Naive B cell (primary cell): ENCODE data around the gene GNG4. TPM values are rescaled to one million over a fixed set of nuclear protein-coding genes. Genes with fewer than 3 reads are reported as not detected.
A peak's percentile ranks its signal among the peaks of the same experiment; 100 is the strongest.
"Not testable (repeated sequence)": the region's sequence is repeated elsewhere in the genome, so short reads cannot be mapped to it uniquely, and the experiment has no call there.

Experiments used
- ATAC-seq, 2 donors: fragments of 150-1000 bp; cut with Tn5 transposase; 2 replicates each; pipeline ENCODE4 v1.10.0; 2021; ENCODE audit warnings: low read depth in 2 of 2, mild to moderate bottlenecking in 2 of 2, moderate library complexity in 2 of 2
- DNase-seq: peaks from one replicate; pipeline ENCODE4 v3.0.0; 2022
- H3K27ac Mint-ChIP-seq, 6 donors: one replicate each; pipeline ENCODE4 v1.8.0; 2020 to 2022; ENCODE audit warnings: mild to moderate bottlenecking in 6 of 6, mixed read lengths in 6 of 6, moderate library complexity in 5 of 6, inconsistent platforms in 2 of 6
- H3K27me3 Mint-ChIP-seq, 3 donors: one replicate each; pipeline ENCODE4 v1.8.0; 2021 to 2022; ENCODE audit warnings: mixed read lengths in 3 of 3, mild to moderate bottlenecking in 1 of 3
- H3K36me3 Mint-ChIP-seq, 2 donors: one replicate each; pipeline ENCODE4 v1.8.0; 2020 to 2022; ENCODE audit warnings: mixed read lengths in 2 of 2, inconsistent platforms in 1 of 2, mild to moderate bottlenecking in 1 of 2
- H3K4me1 Mint-ChIP-seq, 3 donors: one replicate each; pipeline ENCODE4 v1.8.0; 2020 to 2022; ENCODE audit warnings: mixed read lengths in 3 of 3, inconsistent platforms in 1 of 3, mild to moderate bottlenecking in 1 of 3, moderate library complexity in 1 of 3
- H3K4me3 Mint-ChIP-seq, 8 donors: one replicate each; pipeline ENCODE4 v1.8.0; 2020 to 2022; ENCODE audit warnings: mild to moderate bottlenecking in 8 of 8, mixed read lengths in 8 of 8, moderate library complexity in 8 of 8, inconsistent platforms in 2 of 8
- H3K9me3 Mint-ChIP-seq, 7 donors: one replicate each; pipeline ENCODE4 v1.8.0; 2020 to 2022; ENCODE audit warnings: mixed read lengths in 7 of 7, mild to moderate bottlenecking in 5 of 7, inconsistent platforms in 2 of 7, moderate library complexity in 1 of 7
- polyA plus RNA-seq, 6 donors: library from polyadenylated mRNA; unstranded; fragments of 300-500 nt; fragmentation: Illumina TruSeq; gene quantifications; one replicate each; pipeline ENCODE4 v1.2.3, GENCODE V29; 2021; ENCODE audit warnings: low read depth in 6 of 6

GNG4 gene
- polyA plus RNA-seq, 6 donors from 2014 or later = not detected

DNA sequence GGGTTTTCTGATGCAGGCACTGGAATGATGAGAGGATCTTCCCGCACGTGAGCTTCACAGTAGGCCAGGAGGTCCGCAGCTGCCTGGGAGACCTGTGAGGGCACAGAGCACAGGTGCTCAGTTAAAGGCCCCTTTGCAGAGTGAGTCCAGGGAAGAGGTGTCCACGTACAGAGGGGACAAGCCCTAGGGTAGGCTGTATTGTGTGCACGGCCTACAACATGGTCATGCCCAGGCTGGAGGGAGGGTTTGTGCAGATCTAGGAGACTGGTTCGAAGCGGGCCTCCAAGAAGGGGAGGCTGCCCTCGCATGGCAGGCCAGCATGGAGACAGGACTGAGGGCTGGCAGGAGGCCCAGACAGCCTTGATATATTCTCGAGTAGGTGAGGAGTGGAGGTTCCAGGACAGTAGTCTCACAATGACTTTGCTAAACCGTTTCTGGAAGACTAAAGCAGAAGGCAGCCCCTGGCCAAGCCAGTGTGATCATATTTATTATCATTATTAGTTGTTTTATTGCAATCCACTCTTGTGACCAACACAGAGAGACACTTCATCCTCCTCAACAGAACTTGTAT lies 97.4 kb downstream of the GNG4 start:
- Mint-ChIP-seq H3K36me3 (no peaks in the 10 kb centered on the region), H3K9me3 (no peaks in the 10 kb centered on the region), H3K4me3 (no peak overlapping the region), H3K27ac (no peak overlapping the region), H3K4me1 (no peaks in the 10 kb centered on the region), H3K27me3 (peaks cover 3 to 9% (median 8%) of the 10 kb centered on the region in 3 donors)
- no peak for DNase-seq
- no peak for ATAC-seq

DNA sequence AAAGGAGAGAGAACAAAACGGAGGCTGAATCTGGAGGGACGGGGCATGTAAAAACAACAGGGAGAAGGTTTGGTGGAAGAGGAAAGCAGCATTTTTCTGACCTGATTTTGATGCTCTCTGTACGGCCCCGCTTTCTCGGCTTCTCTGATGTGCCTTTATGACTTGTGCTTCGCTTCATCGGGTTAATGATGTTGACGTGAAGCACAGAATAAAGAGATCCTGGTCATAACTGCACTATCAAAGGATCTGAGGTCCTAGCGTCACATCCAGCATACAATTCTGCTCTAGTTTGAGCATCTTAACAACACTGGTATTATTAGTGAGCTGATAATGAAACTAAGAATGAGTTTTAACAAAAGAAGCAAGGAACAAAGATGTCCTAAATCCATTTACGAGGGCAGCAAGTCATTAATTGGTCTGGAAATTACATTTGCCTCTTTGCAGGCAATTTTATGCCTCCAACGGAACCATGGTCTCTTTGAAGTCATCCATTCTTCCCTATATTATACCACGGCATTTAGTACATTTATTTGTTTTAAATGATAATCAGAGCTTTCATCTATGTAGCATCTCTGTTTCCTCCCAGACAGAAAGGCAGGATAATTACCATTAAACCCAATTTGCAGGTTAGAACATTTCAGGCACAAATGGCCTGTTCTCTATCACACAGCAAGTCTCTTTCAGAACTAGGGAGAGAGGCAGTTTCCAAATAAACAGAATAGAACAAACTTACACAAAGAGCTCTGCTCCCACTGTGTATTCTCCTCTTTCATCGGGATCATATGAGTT lies 100.0 kb downstream of the GNG4 start:
- H3K27ac Mint-ChIP-seq = no peak overlapping the region
- H3K27me3 Mint-ChIP-seq = peaks cover 8 to 14% (median 9%) of the 10 kb centered on the region in 3 donors
- H3K36me3 Mint-ChIP-seq = no peaks in the 10 kb centered on the region
- H3K4me3 Mint-ChIP-seq = no peak overlapping the region
- H3K4me1 Mint-ChIP-seq = peaks cover 0 to 2% (median 0%) of the 10 kb centered on the region in 3 donors
- DNase-seq (no peak), ATAC-seq (no peak)
- H3K9me3 Mint-ChIP-seq = peaks cover 0 to 2% (median 0%) of the 10 kb centered on the region in 7 donors

DNA sequence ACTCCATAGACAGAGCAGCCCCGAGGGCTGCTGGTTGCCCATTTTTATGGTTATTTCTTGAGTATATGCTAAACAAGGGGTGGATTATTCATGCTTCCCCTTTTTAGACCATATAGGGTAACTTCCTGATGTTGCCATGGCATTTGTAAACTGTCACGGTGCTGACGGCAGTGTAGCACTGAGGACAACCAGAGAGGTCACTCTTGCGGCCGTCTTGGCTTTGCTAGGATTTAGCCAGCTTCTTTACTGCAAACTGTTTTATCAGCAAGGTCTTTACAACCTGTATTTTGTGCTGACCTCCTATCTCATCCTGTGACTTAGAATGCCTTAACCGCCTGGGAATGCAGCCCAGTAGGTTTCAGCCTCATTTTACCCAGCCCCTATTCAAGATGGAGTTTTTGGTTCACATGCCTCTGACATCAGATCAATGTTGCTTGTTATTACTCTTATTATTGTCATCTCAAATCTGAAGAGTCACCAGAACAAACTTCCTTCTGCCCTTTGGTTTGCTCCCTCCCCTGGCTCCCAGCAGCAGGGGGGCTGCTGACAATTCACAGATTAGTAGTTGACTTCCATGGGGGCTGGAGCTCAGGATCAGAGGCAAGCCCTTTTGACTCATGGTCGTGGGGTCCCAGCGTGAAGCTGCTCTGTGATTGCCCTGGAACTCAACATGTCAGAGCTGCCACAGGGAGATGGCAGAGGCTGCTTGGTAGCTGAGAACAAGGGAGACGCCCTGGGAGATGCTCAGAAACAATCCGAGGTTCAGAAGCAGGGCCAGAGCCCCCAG lies 103.0 kb downstream of the GNG4 start:
- not testable (repeated sequence) for H3K9me3 Mint-ChIP-seq, DNase-seq, H3K4me1 Mint-ChIP-seq, H3K4me3 Mint-ChIP-seq, H3K36me3 Mint-ChIP-seq
- Mint-ChIP-seq H3K27me3 (peaks cover 8 to 14% (median 9%) of the 10 kb centered on the region in 3 donors), H3K27ac (peak overlapping the region in 3 of 6 donors; percentile 16 to 65 (median 28))
- peak; percentile 43 to 55 for ATAC-seq

DNA sequence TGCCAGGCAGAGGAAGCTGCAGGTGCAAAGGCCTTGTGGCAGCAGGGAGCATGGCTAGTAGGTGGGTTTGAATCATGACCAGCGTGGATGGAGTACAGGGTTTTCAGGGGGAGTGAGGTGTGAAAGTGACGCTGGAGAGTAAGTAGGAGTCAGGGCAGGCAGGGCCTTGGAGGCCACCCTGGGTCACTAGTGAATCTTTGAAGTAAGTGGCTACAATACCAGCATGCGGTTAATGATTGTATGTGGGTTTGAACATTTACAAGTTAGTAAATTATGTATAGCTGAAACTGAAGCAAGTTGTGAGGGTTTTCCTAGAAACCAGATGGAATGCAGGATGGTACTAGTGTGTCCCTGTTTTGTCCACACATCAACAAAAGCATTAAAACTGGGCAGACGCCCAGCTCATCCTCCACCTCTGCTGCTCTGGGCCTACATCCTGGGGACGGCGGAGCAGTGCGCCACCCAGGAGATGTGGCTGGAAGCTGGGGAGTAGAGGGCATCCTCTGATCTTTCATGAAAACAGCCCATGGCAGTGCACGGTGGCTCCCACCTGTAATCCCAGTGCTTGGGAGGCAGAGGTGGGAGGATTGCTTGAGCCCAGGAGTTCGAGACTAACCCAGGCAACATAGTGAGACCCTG lies 104.2 kb downstream of the GNG4 start:
- Mint-ChIP-seq H3K36me3 (no peaks in the 10 kb centered on the region), H3K27ac (peak overlapping the region in 1 of 6 donors; percentile 69), H3K9me3 (peaks cover 0 to 2% (median 0%) of the 10 kb centered on the region in 7 donors), H3K4me1 (peaks cover 0 to 2% (median 0%) of the 10 kb centered on the region in 3 donors), H3K27me3 (peaks cover 8 to 14% (median 9%) of the 10 kb centered on the region in 3 donors), H3K4me3 (no peak overlapping the region)
- no peak for DNase-seq
- ATAC-seq = no peak

DNA sequence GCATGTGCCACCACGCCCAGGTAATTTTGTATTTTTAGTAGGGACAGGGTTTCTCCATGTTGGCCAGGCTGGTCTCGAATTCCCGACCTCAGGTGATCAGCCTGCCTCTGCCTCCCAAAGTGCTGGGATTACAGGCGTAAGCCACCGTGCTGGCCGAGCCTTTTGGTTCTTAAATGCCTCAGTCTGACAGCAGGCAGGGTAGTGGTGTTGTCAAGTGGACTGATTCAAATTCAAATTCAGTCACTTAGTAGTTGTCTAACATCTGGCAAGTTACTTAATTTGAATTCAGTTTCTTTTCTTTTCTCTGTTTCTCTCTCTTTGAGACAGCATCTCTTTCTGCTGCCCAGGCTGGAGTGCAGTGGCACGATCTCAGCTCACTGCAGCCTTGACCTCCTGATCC lies 106.7 kb downstream of the GNG4 start:
- H3K4me3 Mint-ChIP-seq, H3K36me3 Mint-ChIP-seq, H3K27ac Mint-ChIP-seq, H3K27me3 Mint-ChIP-seq, H3K4me1 Mint-ChIP-seq, DNase-seq, ATAC-seq, H3K9me3 Mint-ChIP-seq: not testable (repeated sequence)

DNA sequence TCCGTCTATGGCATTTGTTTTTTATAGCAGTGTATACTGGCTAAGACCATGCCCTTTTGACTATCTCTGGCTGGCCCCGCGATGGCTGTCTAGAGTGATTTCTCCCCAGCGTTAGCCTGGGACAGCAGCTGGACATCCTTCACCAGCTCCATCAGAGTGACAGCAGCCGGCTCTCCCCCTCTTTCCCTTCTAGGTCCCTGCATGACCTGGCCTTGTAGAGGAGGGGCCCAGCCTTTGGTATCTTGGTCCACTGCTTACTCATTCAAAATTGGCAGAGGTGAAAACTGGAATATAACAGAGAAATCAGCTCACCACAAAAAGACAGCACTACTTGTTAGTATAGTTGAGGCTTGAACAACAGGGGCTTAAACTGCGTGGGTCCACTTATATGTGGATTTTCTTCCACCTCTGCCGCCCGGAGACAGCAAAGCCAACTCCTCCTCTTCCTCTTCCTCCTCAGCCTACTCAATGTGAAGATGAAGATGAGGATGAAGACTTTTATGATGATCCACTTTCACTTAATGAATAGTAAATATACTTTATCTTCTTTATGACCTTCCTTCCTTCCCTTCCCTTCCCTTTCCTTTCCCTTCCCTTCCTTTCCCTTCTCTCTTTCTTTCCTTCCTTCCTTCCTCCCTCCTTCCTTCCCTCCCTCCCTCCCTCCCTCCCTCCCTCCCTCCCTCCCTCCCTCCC lies 116.0 kb downstream of the GNG4 start:
- Mint-ChIP-seq H3K27ac (no peak overlapping the region), H3K4me1 (no peaks in the 10 kb centered on the region), H3K36me3 (no peaks in the 10 kb centered on the region), H3K9me3 (no peaks in the 10 kb centered on the region), H3K4me3 (no peak overlapping the region), H3K27me3 (peaks cover 0 to 7% (median 4%) of the 10 kb centered on the region in 3 donors)
- DNase-seq (no peak), ATAC-seq (no peak)

DNA sequence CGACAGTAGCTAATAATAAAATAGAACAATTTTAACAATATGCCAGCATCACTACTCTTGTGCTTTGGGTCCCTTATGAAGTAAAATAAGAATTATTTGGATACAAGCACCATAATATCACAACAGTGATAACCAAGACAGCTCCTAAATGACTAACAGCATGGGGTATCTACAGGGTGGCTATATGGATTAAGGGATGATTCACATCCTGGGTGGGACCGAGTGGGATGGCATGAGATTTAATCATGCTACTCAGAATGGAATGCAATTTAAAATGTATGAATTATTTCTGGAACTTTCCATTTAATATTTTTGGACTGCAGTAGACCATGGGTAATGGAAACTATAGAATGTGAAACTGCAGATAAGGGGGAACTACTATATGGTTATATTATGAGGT lies 117.2 kb downstream of the GNG4 start:
- Mint-ChIP-seq H3K27me3 (peaks cover 0 to 7% (median 4%) of the 10 kb centered on the region in 3 donors), H3K36me3 (no peaks in the 10 kb centered on the region), H3K4me1 (no peaks in the 10 kb centered on the region), H3K9me3 (no peaks in the 10 kb centered on the region), H3K27ac (no peak overlapping the region), H3K4me3 (no peak overlapping the region)
- DNase-seq (no peak), ATAC-seq (no peak)

DNA sequence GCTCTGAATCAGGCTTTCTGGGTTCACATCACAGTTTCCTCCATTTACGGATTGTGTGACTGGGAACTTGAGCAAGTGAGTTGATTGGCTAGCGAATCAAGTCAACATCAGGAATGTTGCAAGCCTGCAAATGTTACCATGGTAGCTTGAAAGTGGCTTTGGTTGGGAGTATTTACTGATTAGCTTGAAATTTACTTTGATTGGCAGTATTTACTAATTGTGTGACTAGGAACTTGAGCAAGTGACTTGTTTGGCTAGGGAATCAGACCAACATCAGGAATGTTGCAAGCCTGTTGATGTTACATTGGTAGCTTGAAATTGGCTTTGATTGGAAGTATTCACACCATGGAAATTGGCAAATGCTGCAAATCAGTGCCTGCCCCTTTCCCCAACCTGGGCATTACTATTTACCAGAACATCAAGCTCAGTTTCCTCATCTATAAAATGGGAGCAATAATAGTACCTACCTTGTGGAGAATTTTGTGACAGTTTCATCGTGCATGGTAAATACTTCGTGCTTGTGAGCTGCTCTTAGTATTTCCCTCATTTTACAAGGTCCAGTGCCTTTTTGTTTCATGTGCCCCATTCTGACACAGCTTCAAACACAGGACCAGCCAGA lies 122.3 kb downstream of the GNG4 start:
- Mint-ChIP-seq H3K4me1 (no peaks in the 10 kb centered on the region), H3K9me3 (no peaks in the 10 kb centered on the region), H3K27ac (no peak overlapping the region), H3K4me3 (no peak overlapping the region), H3K27me3 (peaks cover 0 to 6% (median 0%) of the 10 kb centered on the region in 3 donors), H3K36me3 (no peaks in the 10 kb centered on the region)
- no peak for DNase-seq
- no peak for ATAC-seq

DNA sequence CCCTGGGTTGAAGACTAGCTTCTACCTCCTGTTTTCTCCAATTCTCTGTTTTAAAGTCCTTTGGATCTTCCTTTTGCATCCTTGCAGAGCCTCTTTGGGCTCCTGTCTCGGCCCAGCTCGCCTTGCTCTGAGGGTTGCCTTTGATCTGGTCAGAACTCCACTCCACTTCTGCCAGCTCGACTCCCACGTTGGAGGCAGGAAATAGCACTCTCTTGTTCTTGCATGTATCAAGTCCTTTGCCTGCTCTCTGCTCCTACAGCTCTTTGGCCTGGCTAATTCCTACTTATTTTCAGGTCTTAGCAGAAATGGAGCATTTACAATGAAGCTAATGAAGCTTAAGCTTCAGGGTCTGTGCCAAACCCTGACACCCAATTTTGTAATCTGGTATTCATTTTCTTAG lies 124.3 kb downstream of the GNG4 start:
- Mint-ChIP-seq H3K9me3 (no peaks in the 10 kb centered on the region), H3K27me3 (peaks cover 0 to 6% (median 0%) of the 10 kb centered on the region in 3 donors), H3K4me1 (no peaks in the 10 kb centered on the region), H3K4me3 (no peak overlapping the region), H3K36me3 (no peaks in the 10 kb centered on the region), H3K27ac (peak overlapping the region in 1 of 6 donors; percentile 42)
- ATAC-seq = no peak
- DNase-seq = no peak

DNA sequence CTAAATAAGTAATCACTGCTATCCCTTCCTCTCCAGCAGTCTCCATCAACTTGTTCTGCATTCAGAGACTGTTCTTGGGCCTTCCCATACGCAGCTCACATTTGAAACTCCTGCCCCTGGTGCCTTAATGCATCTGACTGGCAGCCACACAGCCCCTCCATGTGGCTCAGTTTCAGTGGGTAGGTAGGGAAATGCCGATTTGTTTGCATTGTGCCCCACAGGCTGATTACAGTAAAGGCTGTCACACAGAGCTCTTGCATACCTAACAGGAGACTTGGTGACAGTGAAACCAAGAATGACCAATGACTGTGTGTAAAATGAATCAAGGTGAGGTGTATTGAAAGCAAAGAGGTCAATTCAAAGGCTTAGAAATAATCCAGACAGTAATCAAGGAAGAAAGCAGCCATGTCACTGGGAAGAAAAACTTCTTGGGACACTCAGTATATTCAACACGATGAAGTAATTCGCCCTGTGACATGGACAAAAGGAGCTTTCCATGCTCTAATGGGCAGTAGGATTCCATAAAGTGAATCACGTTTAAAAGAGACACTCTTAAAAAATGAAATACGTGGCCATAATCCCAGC lies 132.6 kb downstream of the GNG4 start:
- Mint-ChIP-seq H3K9me3 (no peaks in the 10 kb centered on the region), H3K27ac (no peak overlapping the region), H3K4me3 (no peak overlapping the region), H3K27me3 (peaks cover 9 to 18% (median 10%) of the 10 kb centered on the region in 3 donors), H3K4me1 (no peaks in the 10 kb centered on the region), H3K36me3 (no peaks in the 10 kb centered on the region)
- DNase-seq (no peak), ATAC-seq (no peak)

DNA sequence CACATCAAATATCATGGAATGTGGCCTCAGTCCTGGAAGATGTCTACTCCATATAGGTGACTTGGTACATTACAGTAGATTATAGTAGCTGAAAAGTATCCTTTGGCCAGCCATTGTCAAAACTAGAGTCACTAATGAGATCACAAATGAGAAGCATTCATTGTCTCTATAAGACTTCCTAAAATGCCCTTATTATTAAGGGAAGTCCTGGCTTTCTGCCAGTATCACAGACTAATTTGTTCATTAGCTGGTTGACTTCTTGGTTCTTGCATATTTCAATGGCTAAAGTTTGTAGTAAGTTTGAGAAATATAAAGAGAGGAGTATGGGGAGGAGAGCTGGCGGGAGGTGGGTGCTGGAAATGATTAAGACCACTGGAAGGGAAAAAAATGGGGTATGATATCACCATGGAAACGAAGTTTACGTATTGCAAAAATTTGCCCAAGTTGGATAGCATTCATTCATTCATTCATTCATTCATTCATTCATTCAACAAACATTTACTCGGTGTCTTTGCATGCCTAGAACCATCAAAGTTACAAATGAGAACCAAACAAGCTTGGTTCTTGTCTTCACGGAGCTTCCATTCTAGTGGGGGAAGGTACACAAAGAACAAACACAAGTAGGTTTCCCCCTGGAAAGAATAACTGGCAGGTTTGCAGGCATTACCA lies 133.6 kb downstream of the GNG4 start:
- no peaks in the 10 kb centered on the region for H3K36me3 Mint-ChIP-seq
- H3K4me1 Mint-ChIP-seq = no peaks in the 10 kb centered on the region
- no peak for DNase-seq
- H3K9me3 Mint-ChIP-seq = no peaks in the 10 kb centered on the region
- H3K27me3 Mint-ChIP-seq = peaks cover 9 to 26% (median 12%) of the 10 kb centered on the region in 3 donors
- no peak overlapping the region for H3K4me3 Mint-ChIP-seq
- H3K27ac Mint-ChIP-seq = no peak overlapping the region
- ATAC-seq = no peak
